NCI-H1694 (cell line): ENCODE data around the gene NT5DC3.

Experiments
- DNase-seq: peaks from one replicate; lab custom pipeline; 2025; lab: John Stamatoyannopoulos, UW

The NT5DC3 gene

DNA sequence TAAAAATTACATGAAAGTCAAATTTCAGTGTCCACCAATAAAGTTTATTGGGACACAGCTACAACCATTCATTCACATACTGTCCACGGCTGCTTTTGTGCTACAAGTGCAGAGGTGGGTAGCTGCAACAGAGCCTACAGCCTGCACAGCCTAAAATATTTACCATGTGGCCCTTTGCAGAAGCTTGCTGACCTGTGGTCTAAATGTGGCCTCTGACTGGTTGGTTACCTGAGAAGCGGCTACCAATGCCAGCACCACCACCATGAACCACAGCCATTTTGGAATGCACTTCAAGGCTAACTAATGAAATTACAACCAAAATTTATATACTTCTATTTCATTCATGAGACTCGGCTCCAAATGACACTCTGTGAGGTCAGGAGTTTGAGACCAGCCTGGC is 58.6 kb downstream of the NT5DC3 start:
- DNase-seq: no peak

DNA sequence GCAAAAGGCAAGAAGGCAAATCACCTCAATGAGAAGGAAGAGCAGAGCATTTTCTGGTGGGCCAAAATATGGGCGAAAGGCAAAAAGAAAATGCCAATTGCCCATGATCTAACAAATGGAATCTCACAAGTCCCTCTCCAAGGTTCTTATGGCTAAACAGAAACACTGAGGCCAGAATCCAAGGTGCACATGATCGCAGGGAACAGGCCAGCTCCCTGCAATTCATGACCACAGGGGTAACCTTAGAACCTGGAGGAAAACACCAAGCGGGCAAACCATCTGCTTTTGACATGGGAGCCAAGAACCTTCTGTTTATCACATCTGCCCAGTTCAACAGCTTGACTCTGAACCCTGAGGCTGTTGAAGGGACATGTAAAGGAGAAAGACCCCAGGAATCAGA is 60.0 kb downstream of the NT5DC3 start:
- DNase-seq: no peak

DNA sequence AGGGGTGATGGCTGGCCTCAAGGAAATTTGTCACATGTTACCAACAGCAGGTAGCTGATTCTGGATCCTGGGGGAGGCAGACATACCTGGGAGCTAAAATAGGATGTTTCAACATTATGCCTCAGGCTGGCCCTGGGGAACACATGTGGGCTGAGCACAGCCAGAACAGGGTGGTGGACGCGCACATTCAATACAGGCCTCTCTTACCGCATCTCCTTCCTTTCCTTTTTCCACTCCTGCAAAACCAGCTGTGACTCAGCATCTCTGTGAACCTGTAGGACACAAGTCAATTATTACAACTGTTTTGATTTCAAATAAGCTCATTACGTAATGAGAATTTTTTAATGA is 61.0 kb downstream of the NT5DC3 start:
- DNase-seq: no peak

DNA sequence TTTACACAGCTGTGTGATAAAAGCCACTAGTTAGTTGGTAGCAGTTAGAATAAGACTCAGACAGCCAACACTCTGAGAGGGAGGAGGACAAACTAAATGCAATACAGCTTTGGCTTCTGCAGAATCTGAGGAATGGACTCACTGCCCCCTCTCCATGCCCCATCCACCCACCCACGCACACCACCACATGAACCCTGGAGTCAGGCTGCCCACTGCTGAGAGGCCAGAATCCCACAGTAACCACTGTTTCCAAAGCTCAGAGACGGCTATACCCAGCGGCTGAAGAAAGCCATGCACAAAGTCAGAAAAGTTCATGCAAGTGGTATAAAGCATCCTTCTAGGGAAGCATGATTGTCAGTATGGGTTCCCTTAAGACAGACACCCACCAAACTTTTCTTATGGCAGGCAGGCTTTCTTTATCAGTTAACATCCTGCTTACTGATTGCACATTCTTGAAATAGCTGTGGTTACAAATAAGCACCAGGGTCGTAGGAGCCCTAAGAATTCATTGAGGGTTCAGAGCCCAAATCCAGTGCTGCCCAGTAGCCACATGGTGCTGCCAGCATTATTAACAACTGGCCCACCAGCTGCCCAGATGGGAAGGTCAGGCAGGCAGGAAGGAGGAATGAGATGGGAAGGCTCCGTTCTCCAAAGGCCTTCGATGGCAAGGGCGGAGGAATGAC is 61.5 kb downstream of the NT5DC3 start:
- DNase-seq: no peak

DNA sequence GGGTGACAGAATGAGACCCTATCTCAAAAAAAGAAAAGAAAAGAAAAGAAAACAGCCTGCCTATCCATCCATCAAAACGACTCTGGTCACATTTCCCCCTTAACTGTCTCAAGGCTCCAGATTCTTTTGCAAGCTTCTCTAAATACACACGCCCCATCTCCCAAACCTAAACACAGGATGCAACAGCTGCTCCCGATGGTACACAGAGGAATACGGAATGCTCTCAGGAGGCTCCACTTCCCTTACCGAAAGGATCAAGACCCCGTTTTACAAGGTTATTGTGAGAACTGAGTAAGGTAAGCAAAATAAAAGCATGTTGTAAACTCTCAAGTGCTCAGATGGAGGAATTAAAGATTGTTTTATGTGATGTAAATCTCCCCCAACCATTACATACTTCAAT is 62.3 kb downstream of the NT5DC3 start:
- DNase-seq: no peak

DNA sequence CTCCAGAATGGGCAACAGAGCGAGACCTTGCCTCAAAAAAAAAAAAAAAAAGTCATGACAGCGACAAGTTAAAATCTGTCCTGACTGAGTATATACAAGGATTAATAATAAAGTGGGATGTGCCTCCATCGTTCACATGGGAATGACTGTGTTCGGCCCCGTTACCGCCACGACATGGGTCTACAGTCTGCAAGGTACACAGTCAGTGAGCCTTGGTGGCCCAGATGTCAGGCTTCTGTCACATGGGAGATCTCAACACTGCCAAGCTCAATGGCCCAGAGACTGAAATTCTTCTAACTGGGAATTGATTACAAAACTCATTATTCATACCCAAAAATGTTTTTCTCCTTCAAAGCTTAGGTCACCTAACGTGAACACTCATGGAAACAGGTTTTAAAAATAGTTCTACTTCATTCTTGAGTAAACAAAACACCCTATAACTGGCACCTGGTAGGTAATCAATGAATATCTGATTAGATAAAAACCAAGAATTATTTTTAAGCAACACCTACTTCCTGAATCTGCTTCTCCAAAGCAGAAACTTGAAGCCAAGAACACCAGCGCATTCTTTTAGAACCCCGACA is 66.0 kb downstream of the NT5DC3 start:
- DNase-seq: no peak

DNA sequence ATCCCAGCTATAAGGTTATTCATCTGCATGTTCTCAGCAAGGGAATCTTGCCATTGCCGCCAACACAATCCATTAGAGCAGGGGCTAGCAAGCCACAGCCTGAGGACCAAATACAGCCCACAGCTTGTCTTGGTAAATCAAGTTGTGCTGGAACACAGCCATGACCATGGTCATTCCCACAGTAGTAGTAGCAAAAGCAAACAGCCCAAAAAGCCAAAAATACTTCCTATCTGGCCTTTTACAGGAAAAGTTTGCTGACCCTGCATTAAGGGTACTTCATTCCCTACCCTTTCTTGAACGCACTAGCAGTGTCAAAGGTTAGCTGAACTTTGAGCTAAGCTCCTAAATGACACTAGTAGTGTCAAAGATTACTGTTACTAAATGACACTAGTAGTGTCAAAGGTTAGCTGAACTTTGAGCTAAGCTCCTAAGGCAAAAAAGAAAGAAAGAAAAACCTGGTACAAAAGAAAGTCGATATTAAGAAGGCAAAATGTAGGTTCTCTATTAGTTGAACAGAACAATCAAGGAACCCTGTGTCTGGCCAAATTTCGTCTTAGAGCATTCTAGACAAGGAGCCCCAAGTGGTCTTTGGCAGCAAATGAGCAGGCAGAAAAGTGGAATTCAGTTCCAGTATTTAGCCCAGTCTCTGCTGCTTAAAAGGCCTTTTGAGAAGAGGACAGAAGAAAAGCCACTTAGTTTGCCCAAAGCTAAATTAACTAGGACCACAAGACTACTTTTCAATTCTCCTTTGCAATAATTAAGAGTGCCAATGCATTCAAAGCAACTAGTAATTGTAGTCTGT is 67.7 kb downstream of the NT5DC3 start:
- no peak for DNase-seq

DNA sequence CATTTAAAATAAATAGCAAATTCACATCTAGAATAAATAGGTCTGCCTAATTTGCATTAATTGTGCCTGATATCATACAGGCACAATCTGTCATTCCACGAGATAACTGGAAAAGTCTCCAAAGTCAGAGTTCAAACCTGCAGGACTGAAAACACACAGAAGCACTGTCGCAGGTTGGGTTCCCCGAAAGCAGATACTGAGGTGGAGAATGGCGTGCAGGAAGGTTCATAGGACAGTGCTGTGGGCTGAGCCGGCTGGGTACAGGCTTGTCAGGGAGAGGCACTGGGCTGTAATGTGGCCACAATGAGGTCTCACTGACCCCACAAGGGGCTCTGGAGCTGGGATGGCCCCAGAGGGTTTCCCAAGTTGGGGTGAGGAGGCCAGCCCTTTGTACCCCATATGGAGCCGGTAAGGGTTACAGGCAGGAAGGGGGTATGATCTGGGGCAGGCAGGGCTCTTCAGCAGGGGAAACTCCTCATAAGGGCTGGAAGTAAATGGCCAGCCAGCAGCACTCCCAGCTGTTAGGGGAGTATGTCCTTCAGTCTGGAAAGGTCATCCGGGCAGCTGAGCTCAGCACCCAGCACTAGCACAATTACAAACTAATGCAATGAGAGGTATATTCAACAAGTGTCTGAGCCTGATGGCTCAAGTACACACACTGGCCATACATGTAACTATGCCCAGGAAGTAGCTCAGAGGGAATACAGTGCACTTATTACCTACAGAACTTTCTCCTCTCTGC is 68.5 kb downstream of the NT5DC3 start:
- no peak for DNase-seq

DNA sequence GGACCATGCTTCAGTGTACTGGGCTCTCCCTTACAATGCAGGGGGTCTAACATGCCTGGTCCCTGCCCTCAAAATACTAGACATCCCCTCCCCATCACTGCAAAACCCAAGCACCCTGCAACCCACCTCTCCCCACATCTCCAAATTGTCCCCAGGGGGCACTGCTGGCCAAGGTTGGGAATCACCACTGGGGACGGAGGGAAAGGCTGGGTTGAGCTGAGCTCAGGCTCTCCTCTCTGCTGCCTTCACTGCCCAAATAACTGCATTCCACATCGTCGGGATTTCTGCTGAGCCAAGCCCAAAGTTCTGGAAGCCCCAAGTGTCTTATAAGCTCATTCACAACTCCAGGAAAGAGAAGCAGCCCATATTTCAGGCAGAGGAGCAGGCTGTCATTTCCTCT is 69.6 kb downstream of the NT5DC3 start:
- DNase-seq: peak; percentile 11

DNA sequence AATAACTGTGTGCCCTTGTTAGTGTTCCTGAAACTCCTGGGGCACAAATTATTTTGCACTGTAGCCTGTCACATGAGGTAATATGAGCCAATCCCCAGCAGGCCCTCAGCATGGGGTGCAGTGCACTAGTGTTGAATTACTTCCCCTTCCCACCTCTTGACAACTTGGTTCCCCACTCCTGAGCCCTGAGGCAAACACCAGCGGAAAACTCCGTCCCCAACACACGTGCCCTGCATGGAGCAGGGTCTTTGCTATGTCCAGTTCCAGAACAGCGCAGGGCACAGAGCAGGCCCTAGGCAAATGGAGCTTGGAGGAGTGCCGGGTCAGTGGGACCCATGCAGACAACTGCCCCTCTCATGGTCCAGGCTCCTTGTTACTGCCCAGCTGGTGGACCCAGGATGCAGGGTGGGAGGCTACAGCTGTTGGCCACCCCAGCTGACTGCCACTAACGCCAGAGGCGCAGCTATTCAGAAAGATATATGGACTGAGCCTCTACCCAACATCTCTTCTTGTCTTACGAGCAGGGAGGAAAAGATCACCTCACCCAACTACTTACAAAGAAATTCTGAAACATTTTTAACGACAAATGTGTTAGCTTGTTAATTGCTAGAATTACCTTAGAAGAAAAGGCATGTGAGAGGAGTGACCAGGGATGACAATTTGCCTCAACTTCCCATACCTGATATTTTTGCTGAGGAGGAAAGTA is 71.6 kb downstream of the NT5DC3 start:
- no peak for DNase-seq

DNA sequence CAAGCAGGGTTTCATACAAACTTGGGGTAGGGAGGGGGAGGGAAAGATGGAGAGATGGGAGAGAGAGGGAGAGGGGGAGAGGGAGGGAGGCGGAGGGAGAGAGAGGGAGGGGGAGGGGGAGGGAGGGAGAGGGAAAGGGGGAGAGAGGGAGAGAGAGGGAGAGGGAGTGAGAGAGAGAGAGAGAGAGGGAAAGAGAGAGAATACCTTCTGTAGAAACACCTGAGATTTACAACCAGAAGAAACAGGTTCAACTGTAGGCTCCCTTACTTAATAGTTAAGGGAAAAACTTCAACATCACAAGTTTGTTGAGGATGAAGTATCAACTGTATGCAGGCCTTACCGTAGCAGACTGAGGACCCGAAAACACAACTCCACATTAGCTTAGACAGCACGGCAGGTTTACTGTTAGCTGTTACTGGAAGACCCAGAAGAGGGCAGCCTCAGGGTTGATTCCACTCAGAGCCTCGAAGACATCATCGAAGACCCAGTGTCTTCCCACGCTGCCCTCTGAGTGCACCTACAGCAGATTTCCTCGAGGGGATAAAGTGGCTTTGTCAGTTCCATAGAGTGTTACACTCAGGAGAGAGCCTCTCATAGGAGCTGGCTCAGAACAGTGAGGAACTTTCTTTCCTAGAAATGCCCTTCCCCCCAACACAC is 72.4 kb downstream of the NT5DC3 start:
- no peak for DNase-seq

DNA sequence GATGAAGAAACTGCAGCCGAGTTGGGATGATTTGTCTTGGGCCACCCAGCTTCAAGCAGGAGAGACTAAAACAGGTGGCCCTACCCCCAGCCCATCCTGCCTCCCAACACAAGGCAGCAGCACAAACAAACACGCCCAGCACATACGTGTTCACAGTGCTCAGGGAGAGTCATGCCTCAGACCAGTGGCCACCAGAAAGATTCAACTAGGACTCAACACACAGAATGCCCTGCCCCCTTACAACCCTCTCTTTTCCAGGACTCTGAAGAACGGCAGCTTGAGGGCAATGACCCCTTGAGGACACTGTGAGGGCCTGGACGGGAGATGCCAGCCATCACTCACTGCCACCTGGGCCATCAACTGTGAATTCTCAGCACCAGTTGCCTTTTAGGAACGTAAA is 75.0 kb downstream of the NT5DC3 start:
- DNase-seq: no peak

DNA sequence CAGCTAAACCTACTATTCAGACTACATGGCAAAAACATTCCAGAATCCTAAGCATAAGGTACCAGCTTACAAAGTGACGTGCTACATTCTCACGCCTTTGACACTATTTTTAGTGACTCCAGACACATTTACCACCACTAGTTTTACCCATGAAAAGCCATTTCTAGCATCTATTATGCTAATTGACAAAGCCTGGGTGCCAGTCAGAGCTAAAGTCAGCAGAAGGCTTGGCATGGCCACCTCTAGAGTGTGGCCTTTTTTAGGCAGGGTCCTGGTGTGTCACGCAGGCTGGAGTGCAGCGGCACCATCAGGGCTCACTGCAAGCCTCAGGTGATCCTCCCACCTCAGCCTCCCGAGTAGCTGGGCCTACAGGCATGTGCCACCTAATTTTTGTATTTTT is 75.7 kb downstream of the NT5DC3 start:
- DNase-seq: no peak

DNA sequence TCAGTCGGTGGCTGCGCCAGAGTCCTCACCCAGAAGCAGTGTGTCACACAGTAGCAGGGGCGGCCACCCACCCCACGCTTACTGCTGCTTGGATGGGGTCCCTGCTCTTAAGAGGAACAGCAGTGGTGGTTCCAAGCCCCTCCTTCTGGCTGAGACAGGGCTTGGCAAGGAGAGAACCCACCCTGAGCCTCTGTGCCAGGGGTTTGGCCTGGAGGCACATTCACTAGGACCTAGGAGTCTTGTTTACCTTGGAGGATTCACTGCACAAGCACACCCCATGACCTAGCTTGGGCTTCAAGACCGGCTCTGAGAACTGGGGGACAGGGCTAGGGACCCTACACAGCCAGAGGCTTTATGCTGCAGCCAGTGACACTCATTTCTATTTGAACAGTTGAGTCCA is 78.6 kb downstream of the NT5DC3 start:
- no peak for DNase-seq

DNA sequence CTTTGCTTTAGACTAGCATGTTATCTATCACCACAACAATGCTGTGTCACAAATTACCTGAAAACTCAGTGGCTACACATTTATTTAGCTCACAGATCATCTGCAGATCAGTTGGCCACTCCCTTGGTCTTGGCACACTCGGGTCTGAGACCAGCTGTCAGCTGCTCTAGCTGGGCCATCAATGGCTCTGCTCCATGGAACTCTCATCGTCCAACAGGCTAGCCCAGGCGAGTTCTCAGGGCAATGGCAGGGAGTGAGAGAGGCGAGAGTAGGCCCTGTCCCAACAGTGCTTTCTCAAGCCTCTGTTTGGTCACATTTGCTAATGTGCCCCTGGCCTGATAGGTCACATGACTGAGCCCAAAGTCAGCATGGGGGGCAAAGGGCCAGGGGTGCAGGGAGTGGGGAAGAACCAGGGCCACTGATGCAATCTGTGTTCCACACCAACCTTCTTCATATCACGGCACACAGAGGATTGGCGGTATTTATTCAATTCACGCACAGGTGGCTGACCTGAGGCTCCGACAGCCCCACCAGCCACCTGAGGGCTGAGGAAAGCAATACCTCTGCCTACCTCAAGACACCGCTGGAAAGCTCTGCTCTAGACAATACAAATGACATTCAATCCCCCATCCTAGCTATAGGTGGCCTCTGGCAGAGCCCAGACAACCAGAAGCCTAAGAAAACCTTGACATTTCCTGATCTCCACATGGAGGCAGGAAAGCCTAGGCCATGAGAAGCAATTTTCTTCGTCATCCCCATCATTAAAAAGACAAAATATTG is 82.5 kb downstream of the NT5DC3 start:
- no peak for DNase-seq

DNA sequence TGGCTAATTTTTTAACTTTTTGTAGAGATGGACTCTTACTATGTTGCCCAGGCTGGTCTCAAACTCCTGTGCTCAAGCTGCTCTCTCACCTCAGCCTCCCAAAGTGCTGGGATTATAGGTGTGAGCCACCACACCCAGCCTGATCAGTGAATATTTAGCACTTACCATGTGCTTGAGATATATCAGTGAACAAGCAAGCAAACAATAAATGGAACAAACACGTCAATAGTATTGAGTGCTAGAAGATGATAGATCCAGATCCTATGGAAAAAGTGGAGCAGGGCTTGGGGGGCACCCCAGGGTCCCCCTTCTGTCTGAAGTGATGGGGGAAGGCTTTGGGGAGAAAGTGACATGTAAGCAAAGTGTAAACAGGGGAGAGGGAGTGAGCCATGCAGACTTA is 83.8 kb downstream of the NT5DC3 start:
- no peak for DNase-seq

DNA sequence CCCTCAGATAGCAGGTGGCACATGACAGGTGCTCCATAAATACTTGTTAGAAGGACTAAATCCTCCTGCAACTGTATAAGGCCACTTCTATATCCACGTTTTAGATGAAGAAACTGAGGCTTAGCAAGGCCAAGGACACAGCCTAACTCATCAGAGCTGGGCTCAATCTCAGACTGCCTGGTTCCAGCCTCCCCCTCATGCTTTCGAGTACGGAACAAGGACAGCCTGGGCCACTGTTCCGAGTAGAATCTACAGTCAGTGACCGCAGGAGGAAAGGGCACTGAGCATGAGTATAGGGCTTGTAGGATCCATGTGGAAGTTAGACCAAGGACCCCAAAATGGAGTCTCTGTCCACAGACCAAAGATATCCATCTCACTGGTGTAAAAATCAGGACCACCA is 84.6 kb downstream of the NT5DC3 start:
- no peak for DNase-seq

DNA sequence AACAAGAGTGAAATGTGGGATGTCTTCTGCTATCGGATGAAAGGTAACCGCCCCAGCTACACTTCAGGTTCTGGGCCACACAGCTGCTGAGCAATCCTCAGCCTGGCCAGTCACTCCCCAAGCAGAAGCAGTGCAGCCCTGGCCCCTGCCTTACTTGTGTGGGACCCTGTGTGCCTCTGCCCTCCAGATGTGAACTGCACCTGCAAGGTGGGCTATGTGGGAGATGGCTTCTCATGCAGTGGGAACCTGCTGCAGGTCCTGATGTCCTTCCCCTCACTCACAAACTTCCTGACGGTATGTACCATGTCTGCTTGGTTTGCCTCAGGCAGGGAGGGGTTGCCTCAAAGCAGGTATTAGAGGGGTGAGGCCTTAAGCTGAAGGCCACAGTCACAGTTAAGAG is 85.6 kb downstream of the NT5DC3 start:
- no peak for DNase-seq

DNA sequence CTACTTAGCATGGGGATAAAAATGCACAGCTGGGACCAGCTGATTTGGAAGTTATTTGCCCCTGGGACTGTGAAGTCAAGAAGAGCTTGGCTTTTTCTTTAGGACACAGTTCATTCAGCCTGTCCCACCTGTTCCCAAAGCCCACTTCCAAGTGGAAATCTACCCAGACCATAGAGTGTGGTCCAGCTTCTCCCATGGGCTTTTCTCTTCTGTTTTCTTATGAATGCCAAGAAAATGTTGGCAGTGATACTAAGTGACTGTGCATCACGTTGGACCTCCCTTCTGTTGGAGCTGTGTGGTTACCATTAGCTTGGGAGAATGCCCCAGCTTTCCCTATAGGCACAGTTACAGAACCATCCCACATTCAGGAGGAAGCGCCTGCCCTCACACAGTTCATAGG is 89.4 kb downstream of the NT5DC3 start:
- DNase-seq: no peak

DNA sequence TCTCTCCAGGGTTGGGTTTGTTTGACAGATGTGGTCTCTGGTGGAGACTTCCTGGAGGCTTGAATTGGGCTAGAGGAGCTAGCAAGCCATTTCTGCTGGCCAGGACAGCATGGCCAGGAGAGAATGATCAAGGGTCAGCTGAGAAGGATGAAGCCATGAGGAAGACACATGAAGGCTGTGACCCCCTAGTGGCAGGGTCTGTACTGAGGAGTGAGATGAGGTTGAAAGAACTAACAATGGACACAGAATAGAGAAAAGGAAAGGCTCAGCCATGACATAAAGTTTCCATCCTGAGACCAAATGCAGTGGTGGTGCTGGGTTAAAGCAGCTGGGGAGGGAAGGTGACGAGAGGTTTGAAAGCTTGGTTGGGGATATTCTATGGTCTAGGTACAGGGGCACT is 89.9 kb downstream of the NT5DC3 start:
- DNase-seq: no peak

DNA sequence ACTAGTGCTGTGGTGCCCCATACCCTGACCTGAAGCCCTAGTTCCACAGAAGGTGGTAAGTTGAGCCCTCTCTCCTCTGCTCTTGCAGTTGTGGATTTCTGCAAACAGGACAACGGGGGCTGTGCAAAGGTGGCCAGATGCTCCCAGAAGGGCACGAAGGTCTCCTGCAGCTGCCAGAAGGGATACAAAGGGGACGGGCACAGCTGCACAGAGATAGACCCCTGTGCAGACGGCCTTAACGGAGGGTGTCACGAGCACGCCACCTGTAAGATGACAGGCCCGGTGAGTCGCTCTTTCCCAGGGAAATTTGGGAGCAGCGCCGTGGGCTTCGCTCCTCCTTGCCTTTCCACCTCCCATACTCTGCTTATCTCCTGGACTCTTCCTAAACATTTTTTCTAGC is 92.2 kb downstream of the NT5DC3 start:
- DNase-seq: no peak
